GM18519 (cell line): ENCODE results near the gene SF3B2.
"Not testable (repeated sequence)": the region's sequence is repeated elsewhere in the genome, so short reads cannot be mapped to it uniquely, and the experiment has no call there.

Source experiments
- ATAC-seq: cut with Tn5 transposase; IDR thresholded peaks from one replicate; pipeline ENCODE4 v1.9.1; 2021; ENCODE audit warnings: mild to moderate bottlenecking, moderate library complexity; ENCODE audit not compliant: unreplicated experiment, low FRiP score

SF3B2 gene

DNA sequence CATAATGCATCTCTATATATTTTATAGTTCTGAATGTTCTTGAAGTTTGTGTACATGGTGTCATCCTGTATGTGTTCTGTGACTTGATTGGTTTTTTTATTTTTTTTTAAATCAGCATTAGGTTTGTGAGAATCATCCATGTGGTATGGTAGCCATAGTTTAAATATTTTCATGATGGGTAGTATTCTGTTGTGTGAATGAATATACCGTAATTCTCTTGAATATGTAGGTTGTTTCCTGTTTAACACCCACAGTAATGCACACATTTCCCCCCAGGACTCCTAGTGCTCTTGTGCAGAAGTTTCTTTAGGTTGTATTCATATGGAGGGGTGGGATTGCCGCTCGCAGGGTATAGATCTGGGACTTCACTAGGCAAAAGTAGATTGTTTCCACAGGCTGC lies 19.9 kb downstream of the SF3B2 start:
- no peak for ATAC-seq

DNA sequence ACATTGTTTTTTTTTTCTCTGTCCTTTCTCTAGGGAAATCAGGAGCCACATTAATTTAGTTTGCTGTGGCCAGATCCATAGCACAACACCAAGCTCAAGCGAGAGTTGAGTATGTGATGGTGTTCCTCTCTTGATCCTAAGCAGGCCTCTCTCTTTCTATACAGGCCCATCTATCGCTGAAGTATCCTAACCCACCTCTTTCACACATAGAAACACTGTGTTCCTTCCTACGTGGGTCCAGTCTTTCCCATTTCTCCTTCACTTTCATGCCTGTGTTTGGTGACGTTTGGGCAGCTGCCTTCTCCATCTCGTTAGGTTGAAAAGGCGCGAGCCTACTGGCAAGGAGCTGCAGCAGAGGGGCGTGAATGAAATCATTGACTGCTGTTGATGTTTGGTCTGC lies 20.4 kb downstream of the SF3B2 start:
- ATAC-seq = no peak

DNA sequence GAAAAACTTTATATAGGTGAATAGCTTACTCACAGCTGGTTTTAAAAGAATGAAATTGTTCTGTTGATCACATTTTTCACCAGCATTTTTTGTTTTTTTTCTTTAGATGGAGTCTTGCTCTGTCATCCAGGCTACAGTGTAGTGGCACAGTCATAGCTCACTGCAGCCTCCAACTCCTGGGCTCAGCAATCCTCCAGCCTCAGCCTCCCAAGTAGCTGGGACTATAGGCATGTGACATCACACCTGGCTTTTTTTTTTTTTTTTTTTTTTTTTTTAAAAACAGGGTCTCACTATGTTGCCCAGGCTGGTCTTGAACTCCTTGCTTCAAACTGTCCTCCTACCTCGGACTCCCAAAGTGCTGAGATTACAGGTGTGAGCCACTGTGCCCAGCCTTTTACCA lies 21.5 kb downstream of the SF3B2 start:
- ATAC-seq = no peak

DNA sequence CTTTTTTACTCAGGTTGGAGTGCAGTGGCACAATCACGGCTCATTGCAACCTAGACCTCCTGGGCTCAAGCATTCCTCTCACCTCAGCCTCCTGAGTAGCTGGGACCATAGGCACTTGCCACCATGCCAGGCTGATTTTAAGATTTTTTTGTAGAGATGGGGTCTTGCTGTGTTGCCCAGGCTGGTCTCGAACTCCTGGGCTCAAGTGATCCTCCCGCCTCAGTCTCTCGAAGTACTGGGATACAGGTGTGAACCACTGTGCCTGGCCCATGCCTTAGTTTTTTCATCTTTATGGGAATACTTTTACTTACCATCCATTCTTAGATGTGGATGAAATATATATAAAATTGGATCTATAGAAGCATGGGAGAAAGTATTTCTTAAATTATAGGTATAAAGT lies 23.1 kb downstream of the SF3B2 start:
- no peak for ATAC-seq

DNA sequence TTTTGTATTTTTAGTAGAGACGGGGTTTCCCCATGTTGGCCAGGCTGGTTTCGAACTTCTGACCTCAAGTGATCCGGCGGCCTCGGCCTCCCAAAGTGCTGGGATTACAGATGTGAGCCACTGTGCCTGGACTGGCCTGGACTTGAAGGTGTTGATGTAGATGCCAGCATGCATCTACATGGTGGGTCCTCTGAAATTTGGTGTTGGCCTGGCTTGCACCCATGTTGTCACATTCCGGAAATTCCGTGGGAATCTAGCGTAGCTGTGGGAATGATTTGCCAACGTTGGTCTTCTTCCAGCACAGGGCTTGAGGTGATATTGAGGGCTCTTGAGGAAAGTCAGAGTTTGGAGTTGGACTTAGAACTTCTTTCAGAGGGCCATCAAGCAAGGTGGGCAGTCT lies 24.4 kb downstream of the SF3B2 start:
- ATAC-seq = no peak

DNA sequence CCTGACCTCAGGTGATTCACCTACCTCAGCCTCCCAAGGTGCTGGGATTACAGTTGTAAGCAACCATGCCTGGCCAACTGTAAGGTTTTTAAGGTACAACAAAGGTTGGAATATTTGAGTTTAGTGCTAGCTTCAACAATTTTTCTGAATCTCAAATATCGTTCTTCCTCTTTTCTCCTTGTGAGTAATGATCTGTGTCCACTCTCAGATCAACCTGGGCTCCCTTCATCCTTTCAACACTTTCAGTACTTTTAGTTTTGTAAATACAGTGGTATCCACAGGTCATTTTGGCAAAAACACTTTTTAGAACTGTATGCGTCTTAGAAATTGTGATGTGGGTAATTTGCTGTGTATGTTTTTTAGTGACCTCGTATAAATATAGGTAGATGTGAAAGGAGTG lies 25.8 kb downstream of the SF3B2 start:
- ATAC-seq = no peak

DNA sequence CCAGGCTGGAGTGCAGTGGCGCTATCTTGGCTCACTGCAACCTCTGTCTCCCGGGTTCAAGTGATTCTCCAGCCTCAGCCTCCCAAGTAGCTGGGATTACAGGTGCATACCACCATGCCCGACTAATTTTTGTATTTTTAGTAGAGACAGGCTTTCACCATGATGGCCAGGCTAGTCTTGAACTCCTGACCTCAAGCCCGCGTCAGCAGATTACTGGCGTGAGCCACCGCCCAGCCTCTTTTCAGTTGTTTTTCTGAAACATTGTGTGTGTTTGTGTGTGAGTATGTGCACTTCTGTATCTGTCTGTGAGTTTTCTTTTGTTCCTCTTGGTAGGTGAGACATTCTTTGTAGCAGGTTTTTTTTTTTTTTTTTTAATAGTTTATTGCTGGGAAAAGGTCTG lies 26.8 kb downstream of the SF3B2 start:
- not testable (repeated sequence) for ATAC-seq

DNA sequence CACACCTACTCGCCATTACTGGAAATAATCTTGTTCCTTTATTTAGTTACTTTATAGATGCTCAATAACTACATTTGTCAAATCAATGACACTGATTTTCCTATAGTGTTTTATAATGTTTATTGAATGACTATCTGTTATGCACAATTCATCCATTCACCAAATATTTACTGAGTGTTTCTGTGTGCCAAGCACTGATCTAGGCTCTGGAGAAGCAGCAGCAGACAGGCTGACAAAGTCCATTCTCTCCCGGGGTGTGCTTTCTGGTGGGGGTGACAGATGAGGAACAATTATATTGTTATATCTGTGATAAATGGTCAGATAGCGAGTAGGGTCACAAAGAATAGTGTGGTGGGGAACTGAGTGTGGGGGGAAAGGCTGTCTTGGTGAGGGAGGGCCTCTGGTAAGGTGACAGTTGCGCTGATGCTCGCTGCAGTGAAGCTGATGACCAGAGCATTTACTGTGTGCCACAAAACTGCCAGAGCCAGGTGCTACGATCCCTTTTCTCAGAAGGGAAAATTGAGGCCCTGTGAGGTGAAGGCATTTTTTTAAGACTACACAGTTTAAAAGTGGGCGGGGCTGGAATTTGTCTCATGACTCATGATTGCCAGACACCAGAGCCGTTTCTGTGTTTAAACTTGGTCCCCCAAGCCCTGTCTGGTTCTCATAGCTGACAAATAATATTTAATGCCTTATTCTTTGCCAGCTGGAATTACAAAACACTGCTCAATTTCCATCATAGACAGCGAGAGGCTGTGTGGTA lies 28.1 kb downstream of the SF3B2 start:
- ATAC-seq = no peak

DNA sequence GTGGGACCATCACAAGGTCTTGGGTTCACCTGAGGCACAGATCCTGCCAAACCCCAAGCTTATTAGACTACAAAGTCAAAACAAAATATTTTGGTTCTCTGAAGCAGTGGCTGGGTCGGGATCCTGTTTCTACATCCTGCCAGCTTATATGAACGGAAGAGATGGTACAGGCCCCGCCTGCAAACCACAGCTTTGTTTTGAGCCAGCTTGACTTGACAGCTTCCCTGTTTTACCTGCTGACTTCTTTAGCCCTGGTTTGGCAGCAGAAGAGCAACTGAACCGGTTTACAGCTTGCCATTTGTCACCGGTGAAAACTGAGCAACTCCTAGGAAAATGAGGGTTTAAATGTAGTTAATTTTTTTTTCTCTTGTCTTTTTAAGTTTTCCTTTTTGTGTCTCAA lies 29.3 kb downstream of the SF3B2 start:
- ATAC-seq = no peak

DNA sequence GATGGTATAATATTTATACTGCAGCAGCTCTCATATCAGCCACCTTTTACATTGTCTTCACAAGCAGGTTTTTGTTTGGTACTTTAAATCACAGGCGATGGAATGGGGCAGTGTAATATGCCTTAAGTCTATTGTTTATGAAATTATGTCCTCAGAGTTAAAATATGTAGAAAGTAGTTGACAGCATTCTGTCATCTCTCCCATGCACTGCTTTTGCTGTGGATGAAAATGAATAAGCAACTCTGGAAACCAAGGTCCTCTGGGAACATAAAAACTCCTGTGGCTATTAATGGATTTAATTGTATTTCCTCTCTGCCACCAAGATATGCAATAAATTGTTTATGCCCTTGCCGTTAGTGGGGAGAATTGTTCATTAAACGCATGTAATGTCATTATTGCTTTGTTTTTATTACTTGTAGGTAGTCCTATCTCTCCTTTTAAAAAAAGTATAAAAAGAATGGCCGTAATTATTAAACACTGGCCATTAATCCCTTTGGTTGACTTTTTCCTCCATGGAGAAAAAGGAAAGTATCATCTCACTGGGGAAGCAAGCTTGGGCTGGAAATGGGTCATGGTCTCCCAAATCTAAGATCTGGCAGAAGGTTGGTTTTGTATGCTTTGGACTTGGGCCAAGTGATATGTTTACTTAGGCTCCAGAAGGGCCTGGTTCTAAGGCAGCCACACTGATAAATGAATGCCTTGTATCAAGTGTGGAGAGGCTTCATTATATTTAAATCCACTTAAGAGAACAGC lies 31.0 kb downstream of the SF3B2 start:
- no peak for ATAC-seq

DNA sequence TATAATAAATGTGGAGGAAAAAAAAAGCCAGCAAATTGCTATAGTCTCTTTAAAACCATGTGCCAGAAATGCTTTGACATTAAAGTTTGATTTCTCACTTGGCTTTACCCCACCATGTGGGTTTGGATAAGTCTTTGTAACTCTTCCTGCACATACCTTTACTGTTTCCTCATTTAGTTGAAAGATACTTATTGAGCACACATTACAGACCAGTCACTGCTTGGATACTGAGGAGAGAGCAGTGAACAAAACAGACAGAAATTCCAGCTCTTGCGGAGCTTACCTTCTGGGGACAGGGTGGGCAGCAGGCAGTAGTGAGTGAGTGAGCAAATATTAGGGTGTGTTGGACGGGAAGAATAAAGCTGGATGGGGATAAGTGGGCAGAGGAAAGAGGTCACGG lies 31.6 kb downstream of the SF3B2 start:
- no peak for ATAC-seq

DNA sequence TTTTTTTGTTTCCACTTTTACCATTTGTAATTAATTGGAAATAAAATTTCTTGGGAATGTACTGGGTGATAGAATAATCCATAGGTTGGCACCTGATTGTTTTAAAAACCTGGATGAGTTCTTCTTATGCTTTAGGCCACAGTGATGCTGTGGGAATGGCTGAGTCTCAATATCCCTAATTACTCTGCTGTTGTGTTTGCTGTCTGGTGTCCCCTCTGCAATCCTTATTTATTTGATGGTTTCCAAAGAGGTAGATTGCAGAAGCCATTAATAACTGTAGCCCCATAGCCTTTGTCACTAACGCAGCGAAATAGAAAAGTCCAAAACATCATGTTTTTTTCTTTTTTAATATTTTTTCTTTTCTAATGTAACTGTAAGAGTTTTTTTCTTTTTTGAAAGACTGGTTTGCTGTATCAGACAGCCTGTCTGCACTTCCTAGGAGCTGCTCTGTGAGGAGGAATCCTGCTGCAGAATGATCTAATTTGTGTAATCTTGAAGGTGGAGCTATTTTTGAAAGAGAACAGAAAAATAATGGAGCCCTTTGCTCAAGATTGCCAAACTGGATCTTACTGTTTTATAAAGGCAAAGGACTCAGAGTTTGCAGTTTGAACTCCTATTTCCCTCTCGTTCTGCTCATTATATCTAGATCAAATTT lies 32.8 kb downstream of the SF3B2 start:
- no peak for ATAC-seq

DNA sequence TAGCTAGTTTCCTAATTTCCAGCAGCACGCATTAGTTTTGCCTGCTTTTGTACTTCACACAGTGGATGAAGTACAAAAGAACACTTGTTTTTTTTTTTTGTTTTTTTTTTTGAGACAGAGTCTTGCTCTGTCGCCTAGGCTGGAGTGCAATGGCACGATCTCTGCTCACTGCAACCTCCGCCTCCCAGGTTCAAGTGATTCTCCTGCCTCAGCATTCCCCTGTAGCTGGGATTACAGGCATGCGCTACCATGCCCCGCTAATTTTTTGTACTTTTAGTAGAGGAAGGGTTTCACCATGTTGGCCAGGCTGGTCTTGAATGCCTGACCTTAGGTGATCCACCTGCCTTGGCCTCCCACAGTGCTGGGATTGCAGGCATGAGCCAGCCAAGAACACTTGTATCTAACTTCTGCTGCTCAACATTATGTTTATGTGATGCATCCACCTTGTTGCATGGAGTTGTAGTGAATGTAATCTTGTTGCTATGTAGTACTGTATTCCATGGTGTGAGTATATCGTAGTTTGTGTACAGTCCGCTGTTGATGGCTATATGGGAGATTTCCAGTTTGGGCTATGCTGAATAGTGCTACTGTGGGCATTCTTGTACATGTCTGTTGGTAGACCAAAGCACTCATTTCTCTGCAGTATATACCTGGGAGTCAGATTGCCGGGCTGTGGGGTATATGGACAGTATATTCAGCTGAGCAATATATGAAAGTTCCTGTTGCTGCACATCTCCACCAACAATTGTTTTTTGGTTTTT lies 35.2 kb downstream of the SF3B2 start:
- ATAC-seq = no peak

DNA sequence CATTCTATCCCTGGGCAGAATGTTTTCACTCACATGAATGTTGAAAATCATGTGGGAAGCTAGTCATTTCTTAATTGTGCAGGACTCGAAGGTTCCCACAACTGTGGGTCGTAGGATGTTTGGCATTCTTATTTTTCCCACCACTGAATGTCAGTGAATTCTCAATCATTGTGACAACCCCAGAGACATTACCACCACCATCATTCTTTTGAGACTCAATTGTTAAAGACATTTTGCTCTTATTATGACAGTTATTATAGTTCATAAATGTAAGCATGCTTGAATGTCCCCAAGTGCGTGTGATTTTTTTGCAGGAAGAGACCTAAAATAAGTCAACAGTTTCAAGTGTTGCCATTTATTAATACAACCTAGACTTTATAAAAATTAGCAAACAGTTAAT lies 36.9 kb downstream of the SF3B2 start:
- no peak for ATAC-seq

DNA sequence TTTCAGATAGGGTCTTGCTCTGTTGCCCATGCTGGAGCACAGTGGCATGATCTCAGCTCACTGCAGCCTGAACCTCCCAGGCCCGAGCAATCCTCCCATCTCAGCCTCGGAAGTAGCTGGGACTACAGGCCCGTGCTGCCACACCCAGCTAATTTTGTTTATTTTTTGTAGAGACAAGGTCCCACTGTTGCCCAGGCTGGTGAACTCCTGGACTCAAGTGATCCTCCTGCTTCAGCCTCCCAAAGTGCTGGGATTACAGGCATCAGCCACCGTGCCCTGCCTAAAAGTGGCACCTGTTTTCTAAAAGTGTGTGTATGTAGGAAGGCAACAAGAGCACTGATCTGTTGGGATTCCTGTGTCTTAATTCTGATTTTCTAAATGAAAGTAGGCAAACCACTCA lies 38.1 kb downstream of the SF3B2 start:
- no peak for ATAC-seq

DNA sequence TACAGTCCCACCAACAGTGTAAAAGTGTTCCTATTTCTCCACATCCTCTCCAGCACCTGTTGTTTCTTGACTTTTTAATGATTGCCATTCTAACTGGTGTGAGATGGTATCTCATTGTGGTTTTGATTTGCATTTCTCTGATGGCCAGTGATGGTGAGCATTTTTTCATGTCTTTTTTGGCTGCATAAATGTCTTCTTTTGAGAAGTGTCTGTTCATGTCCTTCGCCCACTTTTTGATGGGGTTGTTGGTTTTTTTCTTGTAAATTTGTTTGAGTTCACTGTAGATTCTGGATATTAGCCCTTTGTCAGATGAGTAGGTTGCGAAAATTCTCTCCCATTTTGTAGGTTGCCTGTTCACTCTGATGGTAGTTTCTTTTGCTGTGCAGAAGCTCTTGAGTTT lies 40.0 kb downstream of the SF3B2 start:
- not testable (repeated sequence) for ATAC-seq

DNA sequence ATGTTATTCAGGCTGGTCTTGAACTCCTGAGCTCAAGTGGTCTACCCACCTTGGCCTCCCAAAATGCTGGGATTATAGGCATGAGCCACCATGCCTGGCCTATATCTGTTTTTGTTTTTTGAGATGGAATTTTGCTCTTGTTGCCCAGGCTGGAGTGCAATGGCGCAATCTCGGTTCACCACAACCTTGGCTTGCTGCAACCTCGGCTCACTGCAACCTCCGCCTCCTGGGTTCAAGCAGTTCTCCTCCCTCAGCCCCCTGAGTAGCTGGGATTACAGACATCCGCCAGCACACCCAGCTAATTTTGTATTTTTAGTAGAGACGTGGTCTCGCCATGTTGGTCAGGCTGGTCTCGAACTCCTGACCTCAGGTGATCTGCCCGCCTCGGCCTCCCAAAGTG lies 47.6 kb downstream of the SF3B2 start:
- not testable (repeated sequence) for ATAC-seq

DNA sequence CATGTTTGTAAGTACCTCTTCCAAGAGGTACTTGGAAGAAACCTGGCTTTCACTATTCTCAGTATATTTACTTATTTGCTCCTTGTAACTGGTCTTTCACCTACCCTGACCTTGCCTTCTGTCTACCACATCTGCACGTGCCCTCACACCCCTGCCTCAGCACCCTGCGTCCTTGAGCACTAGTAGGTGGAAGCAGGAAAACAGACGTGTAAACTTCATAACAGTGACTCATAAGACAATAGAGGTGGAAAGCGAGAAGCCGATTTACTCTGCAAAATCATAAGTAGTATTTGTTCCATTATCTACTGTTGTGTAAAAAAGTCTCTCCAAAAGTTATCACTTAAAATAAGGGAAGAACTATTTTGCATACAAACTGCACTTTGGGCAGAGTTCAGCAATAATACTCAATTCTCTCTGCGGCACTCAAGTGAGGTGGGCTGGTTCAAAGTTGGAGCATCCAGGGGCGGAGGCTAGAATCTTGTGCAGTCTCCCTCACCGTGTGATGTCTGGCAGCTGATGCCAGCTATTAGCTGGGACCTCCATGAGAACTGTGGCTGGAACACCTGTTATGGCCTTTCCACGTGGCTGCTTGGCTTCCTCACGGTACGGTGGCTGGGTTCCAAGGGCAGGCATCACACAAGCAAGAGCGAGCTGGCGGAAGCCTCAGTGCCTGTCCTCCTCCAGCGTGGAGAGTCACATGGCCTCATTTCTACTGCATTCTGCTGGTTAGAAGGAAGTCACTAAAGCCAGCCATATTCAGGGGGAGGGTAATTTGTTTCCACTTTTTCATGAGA lies 48.3 kb downstream of the SF3B2 start:
- ATAC-seq = no peak

DNA sequence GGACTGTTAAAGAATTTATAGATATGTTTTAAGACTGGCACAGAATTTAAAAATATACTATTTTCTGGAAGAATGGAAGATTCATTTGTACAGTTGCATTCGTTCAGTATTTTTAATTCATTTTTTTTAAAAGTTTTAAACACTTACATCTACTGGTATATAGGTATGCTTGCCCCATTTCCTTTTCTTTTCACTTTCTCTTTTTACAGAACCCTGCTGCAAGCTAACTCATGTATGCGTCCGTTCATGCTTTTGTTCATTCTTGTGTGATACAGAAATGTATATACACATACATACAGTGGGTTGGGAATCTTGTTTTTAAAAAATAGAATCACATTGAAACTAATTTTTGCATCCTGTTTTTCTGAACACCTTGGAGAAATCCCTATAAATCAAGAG lies 48.9 kb downstream of the SF3B2 start:
- ATAC-seq = no peak

DNA sequence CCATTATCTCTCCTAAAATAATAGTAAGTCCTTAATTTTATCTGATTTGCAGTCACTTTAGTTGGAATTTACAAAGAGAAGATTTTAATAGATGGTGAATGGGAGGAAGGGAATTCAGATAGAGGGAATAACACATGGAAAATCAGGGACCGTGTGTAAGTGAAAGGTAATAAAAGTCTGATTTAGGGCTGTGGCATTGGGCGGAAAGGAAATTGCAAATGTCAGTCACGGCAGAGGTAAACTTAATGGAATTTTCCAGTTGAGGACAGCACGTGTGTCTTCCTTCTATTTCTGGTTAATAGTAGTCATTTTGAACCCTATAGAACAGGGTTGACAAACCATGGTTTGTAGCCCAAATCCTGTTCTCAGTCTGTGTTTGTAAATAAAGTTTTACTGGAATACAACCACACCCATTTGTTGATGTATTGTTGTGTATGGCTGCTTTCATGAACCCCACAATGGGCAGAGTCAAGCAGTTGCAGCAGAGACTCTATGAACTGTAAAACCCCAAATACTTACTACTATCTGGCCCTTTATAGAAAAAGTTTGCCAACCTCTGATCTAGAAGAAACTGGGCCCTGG lies 52.0 kb downstream of the SF3B2 start:
- no peak for ATAC-seq
